Mesendoderm (in vitro differentiated cells): ENCODE data around the gene RAB11FIP3.
"Not testable (repeated sequence)": the region's sequence is repeated elsewhere in the genome, so short reads cannot be mapped to it uniquely, and the experiment has no call there.

Experiments used
- DNase-seq: peaks from one replicate; pipeline ENCODE4 v3.0.0; 2013
- H2AK5ac ChIP-seq: 2 replicates; pipeline ENCODE4 v1.6.1; 2013; ENCODE audit warnings: low read length, inconsistent platforms
- H2BK120ac ChIP-seq: 2 replicates; pipeline ENCODE4 v1.6.1; 2013; ENCODE audit warnings: low read depth, mild to moderate bottlenecking, low read length, moderate library complexity, mixed read lengths
- H2BK15ac ChIP-seq: replicated peaks from 2 replicates; pipeline ENCODE4 v1.6.1; 2013; ENCODE audit warnings: low read depth, mild to moderate bottlenecking, moderate library complexity
- H2BK5ac ChIP-seq: 2 replicates; pipeline ENCODE4 v1.6.1; 2013; ENCODE audit warnings: low read length, inconsistent platforms
- H3K18ac ChIP-seq: 2 replicates; pipeline ENCODE4 v1.6.1; 2013; ENCODE audit warnings: mild to moderate bottlenecking, low read length, mixed read lengths
- H3K23ac ChIP-seq: one replicate; pipeline ENCODE4 v1.6.1; 2013; ENCODE audit warnings: low read length
- H3K27ac ChIP-seq: 2 replicates; pipeline ENCODE4 v1.5.1; 2013; ENCODE audit warnings: low read depth, mild to moderate bottlenecking, inconsistent platforms, low read length, moderate library complexity
- H3K27me3 ChIP-seq: 2 replicates; pipeline ENCODE4 v1.6.1; 2013; ENCODE audit warnings: low read length, control low read depth, mild to moderate bottlenecking, inconsistent platforms; ENCODE audit not compliant: insufficient read depth, poor library complexity
- H3K36me3 ChIP-seq: 2 replicates; pipeline ENCODE4 v1.6.1; 2013; ENCODE audit warnings: low read length, inconsistent platforms; ENCODE audit not compliant: control insufficient read depth, insufficient read depth
- H3K4ac ChIP-seq: one replicate; pipeline ENCODE4 v1.6.1; 2013; ENCODE audit warnings: low read depth, mild to moderate bottlenecking, low read length, moderate library complexity
- H3K4me1 ChIP-seq: 2 replicates; pipeline ENCODE4 v1.6.1; 2013; ENCODE audit warnings: low read depth, low read length, inconsistent platforms; ENCODE audit not compliant: control insufficient read depth
- H3K4me2 ChIP-seq: 2 replicates; pipeline ENCODE4 v1.6.1; 2013; ENCODE audit warnings: low read length
- H3K4me3 ChIP-seq: 2 replicates; pipeline ENCODE4 v1.5.1; 2013; ENCODE audit warnings: mild to moderate bottlenecking, low read length
- H3K56ac ChIP-seq: one replicate; pipeline ENCODE4 v1.6.1; 2013; ENCODE audit warnings: low read length
- H3K79me1 ChIP-seq: 2 replicates; pipeline ENCODE4 v1.6.1; 2013; ENCODE audit warnings: low read length, inconsistent platforms
- H3K79me2 ChIP-seq: 2 replicates; pipeline ENCODE4 v1.6.1; 2013; ENCODE audit warnings: mild to moderate bottlenecking, low read length; ENCODE audit not compliant: control insufficient read depth, insufficient read depth
- H3K9ac ChIP-seq: 2 replicates; pipeline ENCODE4 v1.6.1; 2013; ENCODE audit warnings: low read length, inconsistent platforms
- H4K5ac ChIP-seq: one replicate; pipeline ENCODE4 v1.6.1; 2013; ENCODE audit warnings: low read length
- H4K8ac ChIP-seq: one replicate; pipeline ENCODE4 v1.6.1; 2013; ENCODE audit warnings: low read depth, mild to moderate bottlenecking, control low read depth, low read length, moderate library complexity
- WGBS: extraction: QIAGEN DNeasy Blood & Tissue Kit; methylation state at CpG from one replicate; pipeline ENCODE4 v1.1.7; 2013; ENCODE audit warnings: low lambda C conversion rate, missing lambda C conversion rate; ENCODE audit not compliant: insufficient coverage; ENCODE audit errors: extremely low coverage; 5-methylcytosine and 5-hydroxymethylcytosine counted together

The RAB11FIP3 gene

GRCh38 chr16:507527-507926 is 82.1 kb downstream of the RAB11FIP3 start:
- WGBS = no CpG with 5 or more reads among the region's 14 CpGs
- H3K36me3 ChIP-seq = not testable (repeated sequence)

GRCh38 chr16:507996-508395 is 82.5 kb downstream of the RAB11FIP3 start:
- H2AK5ac ChIP-seq = no peak overlapping the region
- H3K56ac ChIP-seq = no peak overlapping the region
- WGBS = no CpG with 5 or more reads among the region's 6 CpGs
- no peaks in the 10 kb centered on the region for H3K27me3 ChIP-seq
- DNase-seq = no peak
- no peak overlapping the region for H4K8ac ChIP-seq
- no peak overlapping the region for H2BK15ac ChIP-seq
- no peak overlapping the region for H3K23ac ChIP-seq
- no peak overlapping the region for H3K4ac ChIP-seq
- H3K27ac ChIP-seq = no peak overlapping the region
- no peak overlapping the region for H3K4me3 ChIP-seq
- no peaks in the 10 kb centered on the region for H3K79me1 ChIP-seq
- no peaks in the 10 kb centered on the region for H3K36me3 ChIP-seq
- H3K9ac ChIP-seq = no peak overlapping the region
- no peak overlapping the region for H3K4me2 ChIP-seq
- no peak overlapping the region for H2BK5ac ChIP-seq
- no peak overlapping the region for H4K5ac ChIP-seq
- no peak overlapping the region for H3K18ac ChIP-seq
- no peaks in the 10 kb centered on the region for H3K79me2 ChIP-seq
- no peaks in the 10 kb centered on the region for H3K4me1 ChIP-seq
- no peak overlapping the region for H2BK120ac ChIP-seq

More at GRCh38 chr16:507527-507926, 82.1 kb downstream of the RAB11FIP3 start:
- not testable (repeated sequence) for H3K18ac ChIP-seq, H2BK5ac ChIP-seq, H2AK5ac ChIP-seq, H2BK120ac ChIP-seq, H3K4me3 ChIP-seq, H4K5ac ChIP-seq, H4K8ac ChIP-seq, DNase-seq, H3K4me1 ChIP-seq, H3K79me2 ChIP-seq, H3K9ac ChIP-seq, H3K27me3 ChIP-seq, H2BK15ac ChIP-seq, H3K23ac ChIP-seq, H3K79me1 ChIP-seq, H3K56ac ChIP-seq, H3K4ac ChIP-seq, H3K4me2 ChIP-seq, H3K27ac ChIP-seq

DNA sequence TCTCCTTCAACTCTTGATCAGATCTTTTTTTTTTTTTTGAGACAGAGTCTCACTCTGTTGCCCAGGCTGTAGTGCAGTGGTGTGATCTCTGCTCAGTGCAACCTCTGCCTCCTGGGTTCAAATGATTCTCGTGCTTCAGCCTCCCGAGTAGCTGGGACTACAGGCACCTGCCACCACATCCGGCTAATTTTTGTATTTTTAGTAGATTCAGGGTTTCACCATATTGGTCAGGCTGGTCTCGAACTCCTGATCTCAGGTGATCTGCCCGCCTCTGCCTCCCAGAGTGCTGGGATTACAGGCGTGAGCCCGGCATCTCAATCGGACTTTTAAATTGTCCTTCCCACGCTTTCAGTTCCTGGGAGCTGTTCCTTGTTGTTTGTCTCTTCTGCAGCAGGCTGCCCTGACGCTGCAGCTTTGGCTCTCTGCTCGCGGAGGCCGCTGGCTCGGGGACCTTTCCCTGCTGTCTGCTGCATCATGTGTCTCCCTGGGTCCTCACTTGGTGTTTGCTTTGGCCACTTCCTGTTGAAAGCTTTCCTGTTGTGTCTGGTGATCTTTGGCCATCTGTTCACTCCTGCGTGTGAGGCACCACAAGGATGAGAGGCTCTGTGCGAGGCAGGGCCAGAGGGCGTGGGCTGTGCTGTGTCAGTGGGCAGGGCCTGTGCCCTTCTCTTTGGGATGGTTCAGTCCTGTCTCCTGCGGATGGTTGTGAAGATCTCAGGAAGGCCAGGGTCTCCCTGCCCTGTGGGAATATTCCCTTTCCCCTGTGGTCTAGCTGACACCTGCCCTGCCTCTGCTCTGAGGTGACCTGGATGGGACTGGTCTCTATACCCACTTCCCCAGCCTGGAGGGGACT is 83.7 kb downstream of the RAB11FIP3 start:
- no peak overlapping the region for H3K27ac ChIP-seq
- H3K79me2 ChIP-seq = no peaks in the 10 kb centered on the region
- WGBS = no CpG with 5 or more reads among the region's 18 CpGs

GRCh38 chr16:510066-510825 is 84.8 kb downstream of the RAB11FIP3 start:
- H3K18ac ChIP-seq = no peak overlapping the region
- no peak overlapping the region for H3K23ac ChIP-seq
- WGBS = no CpG with 5 or more reads among the region's 35 CpGs
- H3K9ac ChIP-seq = no peak overlapping the region
- H2BK5ac ChIP-seq = no peak overlapping the region
- no peak overlapping the region for H3K4me2 ChIP-seq
- no peak for DNase-seq
- H3K27me3 ChIP-seq = no peaks in the 10 kb centered on the region
- H3K79me2 ChIP-seq = no peaks in the 10 kb centered on the region
- no peak overlapping the region for H4K8ac ChIP-seq
- no peak overlapping the region for H3K4ac ChIP-seq
- H2BK15ac ChIP-seq = no peak overlapping the region
- no peaks in the 10 kb centered on the region for H3K4me1 ChIP-seq
- H3K56ac ChIP-seq = no peak overlapping the region
- H2BK120ac ChIP-seq = no peak overlapping the region
- no peak overlapping the region for H4K5ac ChIP-seq
- H3K79me1 ChIP-seq = no peaks in the 10 kb centered on the region
- no peaks in the 10 kb centered on the region for H3K36me3 ChIP-seq
- H3K4me3 ChIP-seq = no peak overlapping the region
- no peak overlapping the region for H2AK5ac ChIP-seq
- no peak overlapping the region for H3K27ac ChIP-seq

More for the DNA sequence above, 83.7 kb downstream of the RAB11FIP3 start:
- no peaks in the 10 kb centered on the region for H3K79me1 ChIP-seq
- no peaks in the 10 kb centered on the region for H3K36me3 ChIP-seq
- no peaks in the 10 kb centered on the region for H3K27me3 ChIP-seq
- no peaks in the 10 kb centered on the region for H3K4me1 ChIP-seq
- H3K56ac ChIP-seq = no peak overlapping the region
- H3K4me3 ChIP-seq = no peak overlapping the region
- no peak overlapping the region for H3K4me2 ChIP-seq
- no peak overlapping the region for H3K23ac ChIP-seq
- no peak overlapping the region for H3K9ac ChIP-seq
- H2BK15ac ChIP-seq = no peak overlapping the region
- no peak overlapping the region for H3K4ac ChIP-seq
- H2AK5ac ChIP-seq = no peak overlapping the region
- no peak overlapping the region for H3K18ac ChIP-seq
- no peak overlapping the region for H4K8ac ChIP-seq
- H4K5ac ChIP-seq = no peak overlapping the region
- DNase-seq = no peak
- no peak overlapping the region for H2BK5ac ChIP-seq
- H2BK120ac ChIP-seq = no peak overlapping the region

- Histone ChIP-seq H3K27me3 (no peaks in the 10 kb centered on the region), H3K27ac (no peak overlapping the region), H3K79me2 (no peaks in the 10 kb centered on the region), H2AK5ac (no peak overlapping the region), H3K4me3 (no peak overlapping the region), H4K8ac (no peak overlapping the region), H3K18ac (no peak overlapping the region), H3K23ac (no peak overlapping the region), H3K79me1 (no peaks in the 10 kb centered on the region), H4K5ac (no peak overlapping the region), H2BK120ac (no peak overlapping the region), H3K56ac (no peak overlapping the region), H2BK5ac (no peak overlapping the region), H3K9ac (no peak overlapping the region), H2BK15ac (no peak overlapping the region), H3K4me1 (no peaks in the 10 kb centered on the region), H3K4ac (no peak overlapping the region), H3K36me3 (no peaks in the 10 kb centered on the region), H3K4me2 (no peak overlapping the region)
- no CpG with 5 or more reads among the region's 6 CpGs for WGBS
- no peak for DNase-seq
These were observed 87.4 kb downstream of the RAB11FIP3 start for GRCh38 chr16:512802-513201.
